Skeletal muscle cell (primary cell): ENCODE results near the gene FOXN4.
A peak's percentile ranks its signal among the peaks of the same experiment; 100 is the strongest.

Source experiments
- DNase-seq: peaks from one replicate; pipeline ENCODE4 v3.0.0-alpha.2; 2010; ENCODE audit warnings: low read depth
- H3K4me3 ChIP-seq: 2 replicates; pipeline ENCODE4 v1.5.1; 2011; ENCODE audit warnings: low read depth, mild to moderate bottlenecking, control low read depth, low read length, moderate library complexity

Gene FOXN4

DNA sequence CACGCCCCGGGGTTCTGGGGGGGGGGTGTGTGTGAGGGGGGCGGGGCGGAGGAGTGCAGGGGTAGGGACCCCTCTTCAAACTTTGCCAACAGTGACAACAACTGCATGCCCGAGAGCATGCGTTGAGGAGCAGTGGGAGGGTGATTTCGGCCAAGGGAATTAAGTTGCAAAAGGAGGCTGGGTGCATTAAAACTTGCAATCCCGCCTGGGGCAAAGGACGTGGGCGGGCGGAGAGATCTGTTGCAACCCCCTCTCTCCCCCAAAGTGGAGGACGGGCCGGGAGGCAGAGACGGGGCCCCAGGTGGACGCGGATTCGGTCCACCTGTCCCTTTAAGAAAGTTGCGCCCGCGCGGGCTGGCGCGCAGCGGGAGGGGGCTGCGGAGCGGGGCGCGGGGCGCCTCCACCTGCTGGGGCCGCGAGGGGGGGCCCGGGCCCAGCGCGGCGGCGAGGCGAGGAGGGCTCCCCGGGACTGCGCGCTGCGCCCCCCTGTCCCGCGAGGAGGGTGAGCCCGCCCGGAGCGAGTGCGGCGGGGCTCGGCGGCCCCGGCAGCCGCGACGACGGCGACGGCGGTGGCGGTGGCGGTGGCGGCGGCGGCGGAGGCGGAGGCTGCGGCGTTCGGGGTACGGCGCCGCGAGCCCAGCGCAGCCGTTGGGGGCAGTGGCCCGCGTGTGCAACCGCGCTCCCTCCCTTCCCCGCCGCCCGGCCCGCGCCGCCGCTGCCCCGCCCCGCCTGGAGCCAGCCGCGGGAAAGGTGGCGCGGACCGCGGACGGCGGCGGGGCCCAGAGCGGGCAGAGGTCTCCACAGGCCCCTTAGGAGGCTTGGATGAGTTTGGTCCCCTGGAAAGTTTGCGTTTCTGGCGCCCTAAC, 530 bp upstream of the FOXN4 start:
- DNase-seq = no peak
- H3K4me3 ChIP-seq = peak overlapping the region; percentile 8

GRCh38 chr12:109307051-109307450, 2.0 kb downstream of the FOXN4 start:
- no peak for DNase-seq
- H3K4me3 ChIP-seq = no peak overlapping the region

DNA sequence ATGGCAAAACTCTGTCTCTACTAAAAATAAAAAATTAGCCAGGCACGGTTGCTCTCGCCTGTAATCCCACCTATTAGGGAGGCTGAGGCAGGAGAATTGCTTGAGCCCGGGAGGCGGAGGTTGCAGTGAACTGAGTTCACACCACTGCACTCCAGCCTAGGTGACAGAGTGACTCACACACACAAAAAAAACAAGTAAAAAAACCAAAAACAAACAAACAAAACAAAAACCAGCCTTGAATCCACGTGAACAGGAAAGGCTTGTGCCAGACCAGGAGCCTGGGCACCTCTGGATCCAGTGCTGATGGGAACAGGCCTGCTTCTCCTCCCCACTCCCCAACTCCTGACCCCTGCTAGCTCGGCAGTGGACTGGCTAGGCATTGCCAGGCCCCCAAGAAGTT, 3.5 kb downstream of the FOXN4 start:
- no peak for DNase-seq
- no peak overlapping the region for H3K4me3 ChIP-seq

DNA sequence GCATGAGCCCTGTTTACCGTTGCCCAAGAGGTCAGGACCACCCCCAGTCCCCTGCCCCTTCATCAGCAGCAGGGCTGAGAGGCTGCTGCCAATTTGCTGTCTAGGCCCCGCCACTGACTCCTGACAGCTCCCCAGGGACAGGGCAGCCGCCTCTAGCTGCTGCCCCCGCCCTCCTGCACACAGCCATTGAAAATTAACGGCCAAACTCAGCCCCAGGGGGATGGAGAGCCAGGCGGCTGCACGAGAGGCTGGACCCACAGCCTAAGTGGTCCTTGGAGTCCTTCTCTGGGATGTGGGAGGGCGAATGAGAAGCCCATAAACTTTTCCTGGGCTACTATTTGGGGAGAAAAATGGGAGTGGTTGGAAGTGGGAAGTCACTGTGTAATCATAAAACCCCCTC, 4.6 kb downstream of the FOXN4 start:
- DNase-seq = no peak
- no peak overlapping the region for H3K4me3 ChIP-seq

- no peak overlapping the region for H3K4me3 ChIP-seq
- DNase-seq = no peak
Measured at GRCh38 chr12:109302770-109303169, 6.3 kb downstream of the FOXN4 start.

DNA sequence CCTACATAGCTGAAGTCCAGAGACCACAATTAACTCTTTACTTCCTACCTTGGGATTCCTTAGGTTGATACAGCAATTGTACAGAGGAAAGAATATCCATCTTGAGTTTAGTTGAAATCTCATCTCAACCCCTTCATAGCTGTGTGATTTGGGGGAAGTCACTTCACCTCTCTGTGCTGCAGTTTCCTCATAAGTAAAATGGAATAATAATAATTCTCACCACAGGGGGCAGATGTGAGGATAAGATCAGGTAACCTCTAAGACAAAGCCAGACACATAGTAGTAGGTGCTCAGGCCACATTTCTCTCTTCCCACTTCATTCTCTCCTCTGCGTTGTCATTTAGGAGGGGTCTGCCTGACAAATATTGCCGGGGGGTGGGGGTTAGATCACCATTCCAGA, 6.7 kb downstream of the FOXN4 start:
- DNase-seq = no peak
- H3K4me3 ChIP-seq = no peak overlapping the region

GRCh38 chr12:109301643-109302168, 7.4 kb downstream of the FOXN4 start:
- H3K4me3 ChIP-seq = no peak overlapping the region
- no peak for DNase-seq

- H3K4me3 ChIP-seq = no peak overlapping the region
Measured at GRCh38 chr12:109299849-109300248, 9.2 kb downstream of the FOXN4 start.

GRCh38 chr12:109296431-109296830, 12.7 kb downstream of the FOXN4 start:
- H3K4me3 ChIP-seq = no peak overlapping the region
- no peak for DNase-seq

More at GRCh38 chr12:109299849-109300248, 9.2 kb downstream of the FOXN4 start:
- DNase-seq = no peak

DNA sequence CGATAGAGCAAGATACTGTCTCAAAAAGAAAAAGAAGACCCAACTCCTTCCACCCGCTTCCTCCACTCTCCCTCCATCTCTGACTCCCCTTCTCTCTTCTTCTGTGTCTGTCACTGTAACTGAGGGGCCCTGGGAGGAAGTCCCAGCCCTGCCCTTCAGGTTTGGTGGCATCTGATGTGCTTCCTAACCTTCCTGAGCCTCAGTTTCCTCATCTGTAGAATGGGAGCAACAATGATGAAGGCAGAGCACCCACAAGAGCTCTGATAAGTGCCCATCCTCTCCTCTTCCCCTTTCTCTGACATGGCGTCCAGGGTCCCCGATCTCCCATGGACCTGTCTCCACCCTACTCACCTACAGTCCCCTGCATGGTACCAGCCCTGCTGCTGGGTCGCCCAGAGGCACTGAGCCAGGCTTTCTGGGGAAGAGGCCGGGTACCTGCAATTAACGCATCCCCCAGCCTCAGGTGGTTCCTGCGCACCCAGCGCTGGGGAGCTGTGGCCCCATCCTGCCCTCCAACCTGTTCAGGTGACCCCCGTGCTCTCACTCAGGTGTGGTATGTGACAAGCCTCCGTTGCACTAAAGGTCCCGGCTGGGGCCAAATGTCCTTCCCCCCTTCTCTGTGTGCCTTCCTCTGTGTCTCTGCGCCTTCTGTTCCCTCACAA, 13.2 kb downstream of the FOXN4 start:
- H3K4me3 ChIP-seq = no peak overlapping the region
- no peak for DNase-seq

DNA sequence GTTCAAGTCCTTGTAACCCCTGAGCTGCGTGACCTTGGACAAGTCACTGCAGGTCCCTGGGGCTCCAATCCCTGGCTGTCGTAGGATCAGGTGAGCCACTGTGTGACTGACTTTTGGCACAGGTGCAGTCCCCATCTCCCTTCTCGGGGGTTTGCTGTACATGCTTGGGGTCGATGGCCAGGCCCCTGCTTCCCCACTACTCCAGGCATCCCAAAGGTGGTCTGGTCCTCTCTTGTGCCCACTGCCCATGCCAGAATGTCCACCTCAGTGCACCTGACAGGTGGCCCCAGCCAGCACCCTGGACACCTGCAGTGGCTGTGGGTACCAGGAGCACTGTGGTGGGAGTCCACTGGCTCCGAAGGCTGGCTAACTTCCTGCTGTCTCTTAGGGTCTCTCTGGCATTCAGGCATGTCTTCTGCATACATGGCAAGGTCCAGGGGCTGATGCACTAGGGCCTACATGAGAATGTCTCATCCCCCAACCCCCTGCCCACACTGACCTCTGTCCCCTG, 14.7 kb downstream of the FOXN4 start:
- no peak for DNase-seq
- no peak overlapping the region for H3K4me3 ChIP-seq

DNA sequence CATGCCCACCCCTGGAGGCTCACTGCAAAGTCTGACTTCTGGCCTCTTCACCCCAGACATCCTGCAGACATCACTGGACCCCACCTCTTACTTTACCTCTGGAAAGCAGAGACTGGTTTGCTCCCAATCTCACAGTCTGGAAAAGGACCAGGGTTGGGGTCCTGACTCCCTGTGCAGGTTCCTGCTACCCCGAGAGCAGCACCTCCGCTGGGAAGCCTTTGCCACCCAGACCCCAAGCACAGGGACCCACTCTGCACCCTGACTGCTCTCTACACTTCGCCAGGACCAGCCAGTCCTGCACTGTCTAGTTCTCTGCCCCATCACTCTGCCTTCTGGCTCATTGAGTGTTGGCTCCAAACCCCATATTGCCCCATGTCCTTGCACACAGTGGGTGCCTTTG, 16.0 kb downstream of the FOXN4 start:
- DNase-seq = no peak
- H3K4me3 ChIP-seq = no peak overlapping the region

GRCh38 chr12:109292342-109292711, 16.8 kb downstream of the FOXN4 start:
- no peak overlapping the region for H3K4me3 ChIP-seq
- no peak for DNase-seq

GRCh38 chr12:109291521-109292341, 17.4 kb downstream of the FOXN4 start:
- no peak for DNase-seq
- H3K4me3 ChIP-seq = no peak overlapping the region

DNA sequence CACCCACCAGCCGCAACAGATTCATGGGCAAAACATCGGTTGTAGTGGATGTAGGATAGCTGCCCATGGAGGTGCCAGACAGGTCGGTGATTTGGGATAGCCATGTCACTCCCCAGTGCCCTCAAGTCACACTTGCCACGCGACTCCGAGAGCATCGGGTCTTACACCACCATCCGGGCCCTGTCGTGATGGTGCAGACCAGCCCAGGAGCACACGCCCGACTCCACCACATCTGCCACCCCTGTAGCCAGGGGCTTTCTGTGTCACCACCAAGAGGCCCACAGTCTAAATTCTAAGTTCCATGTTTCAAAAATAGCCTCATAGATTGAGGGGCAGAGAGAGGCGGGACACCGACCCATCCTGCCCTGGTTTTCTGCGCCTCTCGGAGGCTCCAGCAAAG, 18.0 kb downstream of the FOXN4 start:
- H3K4me3 ChIP-seq = no peak overlapping the region
- DNase-seq = no peak

GRCh38 chr12:109290061-109290460, 19.0 kb downstream of the FOXN4 start:
- no peak overlapping the region for H3K4me3 ChIP-seq

DNA sequence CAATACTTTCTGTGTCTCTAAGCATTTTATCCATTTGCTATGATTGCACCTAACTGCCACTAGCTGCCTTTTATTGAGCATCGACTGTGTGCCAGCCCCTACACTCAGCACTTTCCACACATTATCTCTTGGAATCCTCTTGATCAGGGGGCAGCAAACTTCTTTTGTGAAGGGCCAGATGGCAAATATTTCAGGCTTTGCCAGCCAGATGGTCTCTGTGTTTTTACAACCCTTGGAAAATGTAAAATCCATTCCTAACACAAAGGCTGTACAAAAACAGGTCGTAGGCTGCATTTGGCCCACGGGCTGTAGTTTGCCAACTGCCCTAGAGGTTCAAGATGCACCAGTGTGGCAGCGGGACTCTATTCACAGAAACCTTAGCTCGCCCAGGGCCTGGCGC, 19.5 kb downstream of the FOXN4 start:
- DNase-seq = no peak
- no peak overlapping the region for H3K4me3 ChIP-seq

More at GRCh38 chr12:109290061-109290460, 19.0 kb downstream of the FOXN4 start:
- DNase-seq = no peak

DNA sequence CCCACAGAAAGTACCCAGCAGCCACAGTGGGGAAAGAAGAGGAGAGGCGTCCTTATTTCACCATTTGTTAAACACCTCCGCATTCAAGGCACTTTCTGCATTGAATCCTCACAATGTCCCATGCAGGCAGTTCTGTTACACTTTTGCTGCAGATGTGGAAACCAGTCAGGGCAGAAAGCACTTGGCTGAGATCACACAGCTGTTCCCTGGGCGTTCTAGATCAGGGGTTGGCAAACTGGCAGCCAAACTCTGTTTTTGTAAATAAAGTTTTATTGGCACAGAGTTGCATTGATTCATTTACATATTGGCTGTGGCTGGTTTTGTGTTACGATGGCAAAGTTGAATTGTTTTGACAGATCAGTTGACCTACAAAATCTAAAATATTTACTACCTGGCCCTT, 20.1 kb downstream of the FOXN4 start:
- no peak for DNase-seq
- no peak overlapping the region for H3K4me3 ChIP-seq

DNA sequence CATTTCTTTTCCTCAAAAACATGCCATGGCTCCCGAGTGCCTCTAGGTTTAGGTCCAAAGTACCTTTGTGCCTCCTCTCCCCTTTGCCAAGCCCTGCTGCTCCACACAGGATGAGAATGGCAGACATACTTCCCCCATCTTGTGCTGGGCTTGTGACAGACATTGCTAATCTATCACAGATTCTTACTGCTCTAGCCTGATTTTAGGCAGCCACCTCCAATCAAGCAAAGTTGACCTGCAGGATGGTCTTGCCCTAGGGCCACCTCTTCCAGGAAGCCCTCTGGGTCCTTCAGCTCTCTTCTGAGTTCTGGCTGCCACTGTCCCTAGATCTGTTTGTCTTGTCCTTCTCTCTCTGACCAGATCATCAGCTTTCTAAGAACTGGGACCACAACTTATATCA, 20.5 kb downstream of the FOXN4 start:
- no peak for DNase-seq
- H3K4me3 ChIP-seq = no peak overlapping the region
